Gastroesophageal sphincter (tissue), 4 donors: Measurements from ENCODE around the gene MYH1. TPM values are rescaled to one million over a fixed set of nuclear protein-coding genes. Genes with fewer than 3 reads are reported as not detected.

Experiments
- ATAC-seq: fragments of 150-250 bp; one replicate; pipeline ENCODE4 v1.9.1; 2016; ENCODE audit warnings: mild to moderate bottlenecking, moderate library complexity
- H3K27ac ChIP-seq, 4 donors: fragments of 200-600 bp; sonication (generic) in 3 of 4; 1 replicate in 3 of 4; 2 replicates in 1 of 4; pipeline ENCODE4 v1.5.1; 2016 to 2019
- H3K27me3 ChIP-seq: fragments of 200-600 bp; sonication (generic); one replicate; pipeline ENCODE4 v1.5.1; 2019
- H3K36me3 ChIP-seq, 2 donors: fragments of 200-600 bp; sonication (generic); one replicate each; pipeline ENCODE4 v1.5.1; 2019; ENCODE audit warnings: control low read depth in 1 of 2
- H3K4me1 ChIP-seq, 3 donors: fragments of 200-600 bp; sonication (generic); 1 replicate in 2 of 3; 2 replicates in 1 of 3; pipeline ENCODE4 v1.5.1; 2016 to 2019; ENCODE audit warnings: control low read depth in 2 of 3
- H3K4me3 ChIP-seq, 2 donors: fragments of 200-600 bp; sonication (generic); one replicate each; pipeline ENCODE4 v1.5.1; 2019; ENCODE audit warnings: mild to moderate bottlenecking in 1 of 2, moderate library complexity in 1 of 2
- H3K9me3 ChIP-seq, 3 donors: fragments of 200-600 bp; sonication (generic); one replicate each; pipeline ENCODE4 v1.5.1; 2017 to 2019; ENCODE audit warnings: control low read depth in 2 of 3
- EP300 ChIP-seq: sonication (generic); formaldehyde crosslinking; IDR thresholded peaks from one replicate; pipeline ENCODE4 v1.6.1; 2017; ENCODE audit warnings: antibody characterized with exemption, mild to moderate bottlenecking
- POLR2A ChIP-seq, 2 donors: fragments of 450-650 bp; IDR thresholded peaks; one replicate each; pipeline ENCODE4 v1.6.1; 2017; ENCODE audit warnings: antibody characterized with exemption in 2 of 2, mild to moderate bottlenecking in 2 of 2, moderate library complexity in 1 of 2
- POLR2AphosphoS5 ChIP-seq: sonication (generic); formaldehyde crosslinking; IDR thresholded peaks from one replicate; pipeline ENCODE4 v1.6.1; 2017; ENCODE audit warnings: antibody characterized with exemption
- WGBS, 2 donors: methylation state at CpG; one replicate each; pipeline ENCODE4 v1.1.5; 2018; ENCODE audit warnings: low coverage in 1 of 2; 5-methylcytosine and 5-hydroxymethylcytosine counted together
- total RNA-seq, 4 donors: library from RNA; depleted of rRNA; stranded (reverse); fragments of >200 nt; gene quantifications; one replicate each; pipeline ENCODE4 v1.1.0, GENCODE V29; 2016
- TF ChIP-seq, protein P1 (sequence below), 4 experiments: fragments of 200-600 bp in 2 of 4; fragments of 450-650 bp in 2 of 4; sonication (generic) in 1 of 4; IDR thresholded peaks; one replicate each; pipeline ENCODE4 v1.5.1; 2017 to 2019; ENCODE audit warnings: antibody characterized with exemption in 4 of 4, mild to moderate bottlenecking in 2 of 4, moderate library complexity in 2 of 4

MYH1 gene
- total RNA-seq, 4 donors from 2014 or later = 0.15 TPM; not detected in 3

DNA sequence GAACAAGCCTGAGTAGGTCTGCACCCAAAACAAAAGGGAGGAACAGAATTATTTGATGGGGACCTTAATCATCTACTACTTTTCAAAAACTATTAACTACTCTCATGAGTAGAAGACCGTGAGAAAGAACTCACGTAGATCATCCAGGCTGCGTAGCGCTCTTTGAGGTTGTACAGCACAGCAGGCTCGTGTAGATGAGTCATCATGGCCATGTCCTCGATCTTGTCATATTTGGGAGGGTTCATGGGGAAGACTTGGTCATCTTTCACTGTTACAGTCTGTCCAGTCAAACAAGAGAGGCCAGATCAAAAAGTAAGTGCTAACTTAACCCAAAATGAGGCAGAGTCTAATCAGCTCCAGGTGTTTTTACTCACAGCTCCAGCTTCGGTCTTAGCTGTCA is 2.3 kb downstream of the MYH1 start:
- H3K36me3 ChIP-seq = no peaks in the 10 kb centered on the region
- no peak for ATAC-seq
- H3K27ac ChIP-seq = no peak overlapping the region
- no peaks in the 10 kb centered on the region for H3K9me3 ChIP-seq
- TF ChIP-seq POLR2A (IDR thresholded peaks at IDR 0.05) (no peak), EP300 (no peak), POLR2AphosphoS5 (no peak)
- TF ChIP-seq, protein P1, sequence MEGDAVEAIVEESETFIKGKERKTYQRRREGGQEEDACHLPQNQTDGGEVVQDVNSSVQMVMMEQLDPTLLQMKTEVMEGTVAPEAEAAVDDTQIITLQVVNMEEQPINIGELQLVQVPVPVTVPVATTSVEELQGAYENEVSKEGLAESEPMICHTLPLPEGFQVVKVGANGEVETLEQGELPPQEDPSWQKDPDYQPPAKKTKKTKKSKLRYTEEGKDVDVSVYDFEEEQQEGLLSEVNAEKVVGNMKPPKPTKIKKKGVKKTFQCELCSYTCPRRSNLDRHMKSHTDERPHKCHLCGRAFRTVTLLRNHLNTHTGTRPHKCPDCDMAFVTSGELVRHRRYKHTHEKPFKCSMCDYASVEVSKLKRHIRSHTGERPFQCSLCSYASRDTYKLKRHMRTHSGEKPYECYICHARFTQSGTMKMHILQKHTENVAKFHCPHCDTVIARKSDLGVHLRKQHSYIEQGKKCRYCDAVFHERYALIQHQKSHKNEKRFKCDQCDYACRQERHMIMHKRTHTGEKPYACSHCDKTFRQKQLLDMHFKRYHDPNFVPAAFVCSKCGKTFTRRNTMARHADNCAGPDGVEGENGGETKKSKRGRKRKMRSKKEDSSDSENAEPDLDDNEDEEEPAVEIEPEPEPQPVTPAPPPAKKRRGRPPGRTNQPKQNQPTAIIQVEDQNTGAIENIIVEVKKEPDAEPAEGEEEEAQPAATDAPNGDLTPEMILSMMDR (IDR thresholded peaks at IDR 0.05) = no peak
- WGBS, 2 donors = 87 to 90% methylated on average over 5 to 7 of the region's 7 CpGs
- H3K27me3 ChIP-seq = no peaks in the 10 kb centered on the region
- H3K4me3 ChIP-seq = no peak overlapping the region
- no peaks in the 10 kb centered on the region for H3K4me1 ChIP-seq

DNA sequence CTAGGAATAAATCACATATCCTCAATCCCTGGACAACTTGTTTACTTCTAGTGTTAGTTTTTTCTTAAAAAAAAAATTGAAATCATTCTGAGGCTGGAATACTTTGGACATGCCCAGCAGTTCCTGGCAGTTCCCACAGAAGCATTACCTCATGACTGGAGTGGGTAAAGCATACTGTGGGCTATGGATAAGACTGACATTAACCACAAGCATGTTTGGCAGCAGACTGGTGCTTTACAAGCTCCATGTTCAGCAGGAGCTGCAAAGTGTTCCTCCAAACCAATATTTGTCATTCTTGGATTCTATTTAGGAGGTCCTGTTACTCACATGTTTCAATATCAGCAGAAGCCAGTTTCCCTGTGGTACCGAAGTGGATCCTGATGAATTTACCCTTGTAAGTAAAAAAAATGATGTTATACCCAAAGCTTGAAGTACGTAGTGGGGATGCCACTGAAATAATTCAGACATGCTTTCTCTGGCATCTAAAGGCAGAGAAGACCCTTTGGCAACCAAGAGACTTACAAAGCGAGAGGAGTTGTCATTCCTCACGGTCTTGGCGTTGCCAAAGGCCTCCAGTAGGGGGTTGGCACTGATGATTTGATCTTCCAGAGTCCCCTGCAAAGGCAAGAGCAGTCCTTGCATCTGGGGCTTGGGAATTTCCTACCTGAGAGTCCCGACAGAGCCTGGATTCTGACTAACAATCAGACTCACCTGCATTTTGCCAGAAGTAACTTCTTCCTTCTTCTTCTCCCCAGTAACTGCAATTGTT is 4.9 kb downstream of the MYH1 start:
- H3K27ac ChIP-seq = no peak overlapping the region
- H3K36me3 ChIP-seq = no peaks in the 10 kb centered on the region
- no peak overlapping the region for H3K4me3 ChIP-seq
- no peak for ATAC-seq
- H3K9me3 ChIP-seq = no peaks in the 10 kb centered on the region
- TF ChIP-seq EP300 (no peak), POLR2A (IDR thresholded peaks at IDR 0.05) (no peak), POLR2AphosphoS5 (no peak)
- TF ChIP-seq, protein P1 (IDR thresholded peaks at IDR 0.05) = no peak
- no peaks in the 10 kb centered on the region for H3K4me1 ChIP-seq
- no peaks in the 10 kb centered on the region for H3K27me3 ChIP-seq
- WGBS, 2 donors = 62 to 81% methylated on average over 2 of the region's 6 CpGs

- Histone ChIP-seq H3K27me3 (no peaks in the 10 kb centered on the region), H3K4me1 (no peaks in the 10 kb centered on the region), H3K9me3 (no peaks in the 10 kb centered on the region), H3K36me3 (no peaks in the 10 kb centered on the region), H3K4me3 (no peak overlapping the region), H3K27ac (no peak overlapping the region)
- no peak for ATAC-seq
- TF ChIP-seq POLR2A (IDR thresholded peaks at IDR 0.05) = no peak
- no peak for TF ChIP-seq POLR2AphosphoS5
- TF ChIP-seq, protein P1 (IDR thresholded peaks at IDR 0.05) = no peak
- no peak for TF ChIP-seq EP300
- 52 to 88% methylated on average over 2 of the region's 2 CpGs for WGBS, 2 donors
Observed at GRCh38 chr17:10512856-10513255, 5.5 kb downstream of the MYH1 start.

GRCh38 chr17:10499950-10500349 is 18.4 kb downstream of the MYH1 start:
- no peaks in the 10 kb centered on the region for H3K9me3 ChIP-seq
- H3K4me1 ChIP-seq = no peaks in the 10 kb centered on the region
- WGBS, 2 donors = 56 to 57% methylated on average over 3 of the region's 3 CpGs
- H3K27me3 ChIP-seq = no peaks in the 10 kb centered on the region
- no peak overlapping the region for H3K4me3 ChIP-seq
- H3K27ac ChIP-seq = no peak overlapping the region
- ATAC-seq = no peak
- H3K36me3 ChIP-seq = no peaks in the 10 kb centered on the region
- TF ChIP-seq, protein P1 (IDR thresholded peaks at IDR 0.05) = no peak
- TF ChIP-seq EP300 (no peak), POLR2A (IDR thresholded peaks at IDR 0.05) (no peak), POLR2AphosphoS5 (no peak)

- TF ChIP-seq POLR2A (IDR thresholded peaks at IDR 0.05) (no peak), POLR2AphosphoS5 (no peak), EP300 (no peak)
- TF ChIP-seq, protein P1 (IDR thresholded peaks at IDR 0.05) = no peak
- Histone ChIP-seq H3K27ac (no peak overlapping the region), H3K4me1 (no peaks in the 10 kb centered on the region), H3K4me3 (no peak overlapping the region), H3K9me3 (peaks cover 0 to 34% (median 0%) of the 10 kb centered on the region in 3 donors), H3K36me3 (no peaks in the 10 kb centered on the region), H3K27me3 (no peaks in the 10 kb centered on the region)
- 91 to 94% methylated on average over 2 of the region's 2 CpGs for WGBS, 2 donors
- no peak for ATAC-seq
Observed at GRCh38 chr17:10492004-10492403, 26.3 kb downstream of the MYH1 start.
